HG03565 (cell line): ENCODE data around the gene SEMA4A.
A peak's percentile ranks its signal among the peaks of the same experiment; 100 is the strongest.

Experiments
- ATAC-seq: cut with Tn5 transposase; IDR thresholded peaks from one replicate; pipeline ENCODE4 v1.9.1; 2021; ENCODE audit warnings: mild to moderate bottlenecking, moderate library complexity; ENCODE audit not compliant: unreplicated experiment

Gene SEMA4A

DNA sequence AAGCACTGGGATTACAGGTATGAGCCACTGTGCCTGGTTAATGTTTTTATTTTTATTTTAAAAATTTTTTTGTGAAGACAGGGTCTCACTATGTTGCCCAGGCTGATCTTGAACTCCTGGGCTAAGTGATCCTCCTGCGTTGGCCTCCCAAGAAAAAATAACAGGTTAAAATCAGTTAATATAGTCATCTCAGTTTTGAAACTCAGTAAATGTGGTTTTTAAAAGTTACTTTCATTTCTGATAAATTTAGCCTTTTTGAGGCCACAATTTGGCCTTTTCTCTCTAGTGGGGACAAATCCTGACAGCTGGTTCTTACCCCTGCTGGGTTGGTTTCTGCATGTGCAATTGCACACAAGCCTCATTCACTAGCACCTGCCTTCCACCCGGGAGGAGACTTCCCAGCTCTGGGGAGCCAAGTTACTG, 72.7 kb downstream of the SEMA4A start:
- peak; percentile 64 for ATAC-seq

DNA sequence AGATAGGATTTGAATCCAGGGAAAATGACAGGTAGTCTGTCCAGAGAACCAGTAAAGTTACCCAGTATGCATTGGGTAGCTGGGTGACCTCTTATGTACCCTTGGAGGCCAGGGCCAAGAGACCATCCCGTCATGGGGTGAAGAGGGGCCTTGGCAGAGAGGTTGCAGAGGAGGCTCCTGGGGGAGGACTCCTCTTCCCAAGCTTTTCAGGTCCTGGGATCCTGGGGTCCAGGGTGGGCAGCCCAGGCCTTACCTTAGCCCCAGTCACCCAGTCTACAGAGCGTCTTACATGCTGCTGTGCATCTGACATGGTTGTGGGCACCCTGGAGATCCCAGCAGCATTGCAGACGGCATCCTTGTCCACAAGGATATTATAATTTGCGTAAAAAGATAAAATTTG, 73.4 kb downstream of the SEMA4A start:
- peak; percentile 8 for ATAC-seq
